H1 (cell line): ENCODE data around the gene DYSF. TPM values are rescaled to one million over a fixed set of nuclear protein-coding genes. Genes with fewer than 3 reads are reported as not detected.

Experiments used
- CTCF ChIA-PET: fragments of 300-600 bp; sonication (Branson Sonifier 250); formaldehyde crosslinking; loops from one replicate; lab custom pipeline; 2021; ENCODE audit not compliant: partially characterized antibody; lab: Charles Lee
- POLR2A ChIA-PET: fragments of 300-600 bp; sonication (Branson Sonifier 250); formaldehyde crosslinking; loops from one replicate; lab custom pipeline; 2021; ENCODE audit warnings: inconsistent platforms; ENCODE audit not compliant: partially characterized antibody; lab: Charles Lee
- DNase-seq, 2 experiments: peaks; one replicate each; pipeline versions ENCODE4 v3.0.0 to v3.0.0-alpha.2; 2010 to 2022; ENCODE audit warnings: low spot score in 2 of 2, low read depth in 1 of 2, mixed read lengths in 1 of 2
- FAIRE-seq: peaks from 2 replicates; lab custom pipeline; 2011; peaks lifted over from hg19 to GRCh38; lab: Jason Lieb, UNC
- H2AFZ ChIP-seq: 2 replicates; pipeline ENCODE4 v1.8.1; 2012; ENCODE audit warnings: low read length, inconsistent platforms
- H2AK5ac ChIP-seq: 2 replicates; pipeline ENCODE4 v1.6.1; 2013; ENCODE audit warnings: low read depth, low read length
- H2BK120ac ChIP-seq: replicated peaks from 2 replicates; pipeline ENCODE3; 2013; ENCODE audit warnings: low read depth, low read length, inconsistent platforms
- H2BK12ac ChIP-seq: 2 replicates; pipeline ENCODE4 v1.6.1; 2013; ENCODE audit warnings: low read depth, low read length
- H2BK15ac ChIP-seq: 2 replicates; pipeline ENCODE4 v1.6.1; 2013; ENCODE audit warnings: low read length
- H2BK20ac ChIP-seq: 2 replicates; pipeline ENCODE4 v1.6.1; 2013; ENCODE audit warnings: low read length
- H2BK5ac ChIP-seq: 2 replicates; pipeline ENCODE4 v1.6.1; 2013; ENCODE audit warnings: low read depth, low read length
- H3K14ac ChIP-seq: 2 replicates; pipeline ENCODE4 v1.6.1; 2013; ENCODE audit warnings: inconsistent platforms; ENCODE audit not compliant: insufficient read length
- H3K18ac ChIP-seq: 2 replicates; pipeline ENCODE4 v1.6.1; 2013; ENCODE audit warnings: low read length; ENCODE audit errors: extremely low read depth
- H3K23ac ChIP-seq: 2 replicates; pipeline ENCODE4 v1.6.1; 2013; ENCODE audit warnings: inconsistent platforms; ENCODE audit not compliant: insufficient read length
- H3K23me2 ChIP-seq: 2 replicates; pipeline ENCODE4 v1.6.1; 2013; ENCODE audit warnings: low read depth, low read length
- H3K27ac ChIP-seq: 2 replicates; pipeline ENCODE4 v1.6.1; 2011; ENCODE audit warnings: low read depth, low read length, inconsistent platforms
- H3K27me3 ChIP-seq, 4 experiments: replicated peaks in 1 of 4; 1 replicate in 1 of 4; 2 replicates in 3 of 4; pipeline versions ENCODE4 v1.6.1 to v1.8.1; 2011 to 2013; ENCODE audit warnings: low read length in 3 of 4, mild to moderate bottlenecking in 3 of 4, inconsistent platforms in 2 of 4, mixed read lengths in 2 of 4, moderate library complexity in 1 of 4; ENCODE audit not compliant: control insufficient read depth in 3 of 4, insufficient read depth in 3 of 4; ENCODE audit errors: extremely low read depth in 1 of 4
- H3K36me3 ChIP-seq, 4 experiments: 2 replicates each; pipeline versions ENCODE4 v1.6.1 to v1.8.1; 2011 to 2013; ENCODE audit warnings: mild to moderate bottlenecking in 4 of 4, low read length in 3 of 4, moderate library complexity in 2 of 4, control low read depth in 1 of 4, inconsistent platforms in 1 of 4; ENCODE audit not compliant: insufficient read depth in 4 of 4, control insufficient read depth in 2 of 4
- H3K4ac ChIP-seq: replicated peaks from 2 replicates; pipeline ENCODE3; 2013; ENCODE audit warnings: low read length, low read depth, mixed read lengths, inconsistent platforms; ENCODE audit not compliant: insufficient read length
- H3K4me1 ChIP-seq, 4 experiments: replicated peaks in 1 of 4; 1 replicate in 1 of 4; 2 replicates in 3 of 4; pipeline versions ENCODE4 v1.6.1 to v1.8.1; 2011 to 2013; ENCODE audit warnings: low read length in 3 of 4, inconsistent platforms in 2 of 4, mixed read lengths in 1 of 4; ENCODE audit not compliant: insufficient read depth in 4 of 4, control insufficient read depth in 3 of 4
- H3K4me2 ChIP-seq, 2 experiments: 2 replicates each; pipeline versions ENCODE4 v1.6.1 to v1.8.1; 2011 to 2013; ENCODE audit warnings: low read depth in 2 of 2, low read length in 2 of 2, control low read depth in 1 of 2, inconsistent platforms in 1 of 2, mild to moderate bottlenecking in 1 of 2; ENCODE audit not compliant: insufficient read depth in 1 of 2
- H3K4me3 ChIP-seq, 4 experiments: fragments of 200-600, 300-600 bp in 1 of 4; sonication (generic), shearing (Covaris generic), sonication (Bioruptor Twin) in 1 of 4; 2 replicates each; pipeline versions ENCODE4 v1.5.1 to v1.8.1; 2011 to 2016; ENCODE audit warnings: low read length in 4 of 4, low read depth in 3 of 4, control low read depth in 2 of 4, inconsistent platforms in 2 of 4, mild to moderate bottlenecking in 2 of 4, mixed read lengths in 1 of 4, moderate library complexity in 1 of 4; ENCODE audit not compliant: insufficient read depth in 2 of 4; ENCODE audit errors: extremely low read depth in 1 of 4
- H3K56ac ChIP-seq: replicated peaks from 2 replicates; pipeline ENCODE3; 2013; ENCODE audit warnings: low read depth, mild to moderate bottlenecking, mixed read lengths, low read length, inconsistent platforms; ENCODE audit not compliant: insufficient read length
- H3K79me1 ChIP-seq: 2 replicates; pipeline ENCODE4 v1.6.1; 2013; ENCODE audit warnings: low read depth, low read length, control low read depth
- H3K79me2 ChIP-seq, 2 experiments: 2 replicates each; pipeline versions ENCODE4 v1.6.1 to v1.8.1; 2012 to 2013; ENCODE audit warnings: low read length in 2 of 2, mild to moderate bottlenecking in 2 of 2, inconsistent platforms in 1 of 2; ENCODE audit not compliant: insufficient read depth in 2 of 2, control insufficient read depth in 1 of 2
- H3K9ac ChIP-seq, 4 experiments: replicated peaks in 1 of 4; 1 replicate in 1 of 4; 2 replicates in 3 of 4; pipeline versions ENCODE4 v1.6.1 to v1.8.1; 2011 to 2013; ENCODE audit warnings: low read depth in 3 of 4, low read length in 3 of 4, control low read depth in 2 of 4, mild to moderate bottlenecking in 2 of 4, moderate library complexity in 2 of 4, inconsistent platforms in 1 of 4; ENCODE audit errors: extremely low read depth in 1 of 4
- H3K9me3 ChIP-seq, 2 experiments: 2 replicates each; pipeline versions ENCODE4 v1.6.1 to v1.8.1; 2012 to 2013; ENCODE audit warnings: mild to moderate bottlenecking in 2 of 2, moderate library complexity in 2 of 2, control low read depth in 1 of 2, inconsistent platforms in 1 of 2, low read depth in 1 of 2, low read length in 1 of 2, mixed read lengths in 1 of 2; ENCODE audit not compliant: insufficient read depth in 2 of 2
- H4K20me1 ChIP-seq, 2 experiments: replicated peaks in 1 of 2; 2 replicates each; pipeline versions ENCODE3 to v1.8.1; 2011 to 2013; ENCODE audit warnings: inconsistent platforms in 2 of 2, low read length in 2 of 2, mild to moderate bottlenecking in 1 of 2; ENCODE audit not compliant: insufficient read depth in 2 of 2, control insufficient read depth in 1 of 2
- H4K5ac ChIP-seq: 2 replicates; pipeline ENCODE4 v1.6.1; 2013; ENCODE audit warnings: low read length, low read depth, mixed read lengths, inconsistent platforms; ENCODE audit not compliant: insufficient read length
- H4K8ac ChIP-seq: 2 replicates; pipeline ENCODE4 v1.8.0; 2013; ENCODE audit warnings: mild to moderate bottlenecking, moderate library complexity, low read length, inconsistent platforms; ENCODE audit not compliant: insufficient read depth; ENCODE audit errors: extremely low read depth
- H4K91ac ChIP-seq: replicated peaks from 2 replicates; pipeline ENCODE3; 2013; ENCODE audit warnings: low read length, mixed read lengths, inconsistent platforms; ENCODE audit not compliant: insufficient read length
- ATF2 ChIP-seq: IDR thresholded peaks from 2 replicates; pipeline ENCODE4 v1.6.1; 2012; ENCODE audit warnings: low read length, inconsistent platforms
- CTBP2 ChIP-seq: IDR thresholded peaks from 2 replicates; pipeline ENCODE4 v1.7.0; 2011; ENCODE audit warnings: borderline replicate concordance, mild to moderate bottlenecking, moderate library complexity, mixed read lengths, low read length; ENCODE audit not compliant: insufficient read depth, insufficient read length
- EP300 ChIP-seq, 2 experiments: IDR thresholded peaks; 1 replicate in 1 of 2; 2 replicates in 1 of 2; pipeline ENCODE4 v1.6.1; 2011 to 2012; ENCODE audit warnings: low read depth in 2 of 2, low read length in 2 of 2, mild to moderate bottlenecking in 2 of 2, borderline replicate concordance in 1 of 2, inconsistent platforms in 1 of 2, moderate library complexity in 1 of 2
- FOSL1 ChIP-seq: IDR thresholded peaks from 2 replicates; pipeline ENCODE4 v1.6.1; 2011; ENCODE audit warnings: mild to moderate bottlenecking, low read depth, low read length, moderate library complexity; ENCODE audit not compliant: insufficient read depth
- JUND ChIP-seq: IDR thresholded peaks from 2 replicates; pipeline ENCODE4 v1.6.1; 2011; ENCODE audit warnings: mild to moderate bottlenecking, improper control_type of control experiment, low read length
- NRF1 ChIP-seq: IDR thresholded peaks from 2 replicates; pipeline ENCODE4 v1.6.1; 2011; ENCODE audit warnings: mild to moderate bottlenecking, low read depth, low read length, improper control_type of control experiment
- POU5F1 ChIP-seq: IDR thresholded peaks from 2 replicates; pipeline ENCODE4 v1.6.1; 2011; ENCODE audit warnings: low read depth, mild to moderate bottlenecking, low read length, moderate library complexity
- RAD21 ChIP-seq, 2 experiments: IDR thresholded peaks in 1 of 2; conservative IDR thresholded peaks in 1 of 2; 2 replicates each; pipeline ENCODE4 v1.6.1; 2011; ENCODE audit warnings: low read depth in 2 of 2, low read length in 2 of 2, improper control_type of control experiment in 1 of 2, inconsistent platforms in 1 of 2, mild to moderate bottlenecking in 1 of 2, moderate library complexity in 1 of 2
- SP4 ChIP-seq: IDR thresholded peaks from 2 replicates; pipeline ENCODE4 v1.6.1; 2012; ENCODE audit warnings: low read length, inconsistent platforms
- TBP ChIP-seq: IDR thresholded peaks from 2 replicates; pipeline ENCODE4 v1.6.1; 2011; ENCODE audit warnings: low read depth, low read length, improper control_type of control experiment
- TEAD4 ChIP-seq: IDR thresholded peaks from 2 replicates; pipeline ENCODE4 v1.6.1; 2012; ENCODE audit warnings: low read depth, low read length, inconsistent platforms, mixed read lengths
- WGBS, 2 experiments: shearing (Covaris generic) in 1 of 2; methylation state at CpG; one replicate each; pipeline versions ENCODE4 v1.1.6 to v1.1.7; 2013 to 2015; ENCODE audit warnings: low lambda C conversion rate in 2 of 2, mixed read lengths in 2 of 2, inconsistent platforms in 1 of 2, low coverage in 1 of 2, missing lambda C conversion rate in 1 of 2; ENCODE audit not compliant: insufficient replicate concordance in 2 of 2, insufficient coverage in 1 of 2, insufficient read length in 1 of 2; ENCODE audit errors: extremely low coverage in 1 of 2, missing lambda C conversion rate in 1 of 2; 5-methylcytosine and 5-hydroxymethylcytosine counted together
- polyA plus RNA-seq, 7 experiments: library from polyadenylated mRNA; depleted of rRNA in 3 of 7; stranded (reverse) in 5 of 7; unstranded in 2 of 7; fragments of >200 nt in 5 of 7; fragments of 200-250 nt in 2 of 7; gene quantifications; 1 replicate in 5 of 7; 2 replicates in 1 of 7; 4 replicates in 1 of 7; pipeline versions ENCODE4 v1.2.1 to v1.2.3, GENCODE V29; 2011 to 2013; ENCODE audit warnings: missing spikeins in 2 of 7, mixed read lengths in 2 of 7
- total RNA-seq: library from RNA; stranded (reverse); fragmentation: NEBNext Ultra II Directional; extraction: Animal tissue kit (Norgen Biotek cat#: 25700); gene quantifications from 2 replicates; pipeline ENCODE4 v1.2.1, GENCODE V29; 2021

Gene DYSF
- total and polyA plus RNA-seq, 2 of the 8 experiments (the other 6 are each of a cell fraction or from before 2014, with no cell fraction given), result 5.8 to 7.1 TPM

GRCh38 chr2:71538656-71539265, 85.4 kb downstream of the DYSF start:
- Histone ChIP-seq H2AK5ac (no peak overlapping the region), H3K27me3 (no peaks in the 10 kb centered on the region), H3K4me1 (no peaks in the 10 kb centered on the region), H3K4me3 (no peak overlapping the region), H2BK12ac (no peak overlapping the region), H3K14ac (no peak overlapping the region), H3K79me2 (no peaks in the 10 kb centered on the region), H3K4me2 (no peak overlapping the region), H3K79me1 (no peaks in the 10 kb centered on the region), H4K5ac (no peak overlapping the region), H2BK20ac (no peak overlapping the region), H2BK120ac (no peak overlapping the region), H3K18ac (no peak overlapping the region), H4K91ac (no peak overlapping the region), H3K9ac (no peak overlapping the region), H2BK5ac (no peak overlapping the region), H4K8ac (no peak overlapping the region; the same call in 1 of the 2 replicates), H3K56ac (no peak overlapping the region), H3K27ac (no peak overlapping the region), H3K9me3 (peaks cover 5% of the 10 kb centered on the region in 2 experiments; a peak in 1 of 4 replicates), H3K23me2 (no peaks in the 10 kb centered on the region), H3K4ac (no peak overlapping the region), H4K20me1 (peaks cover 0 to 2% of the 10 kb centered on the region in 2 experiments), H2BK15ac (no peak overlapping the region), H3K36me3 (no peaks in the 10 kb centered on the region), H2AFZ (no peak overlapping the region), H3K23ac (no peak overlapping the region)
- POLR2A ChIA-PET, result no interaction called here
- CTCF ChIA-PET, result interaction anchor here (0.9 to 4.6 kb wide), 4 partner anchors 8 to 386 kb away, joined by 3 to 47 read pairs (median 4); no protein-coding TSS in a partner anchor
- no peak for TF ChIP-seq ATF2
- no peak for TF ChIP-seq RAD21 (IDR thresholded peaks at IDR 0.05 in 1 of 2, conservative IDR thresholded peaks at IDR 0.05 in 1 of 2; ENCODE audit: low read depth in 2 of 2, low read length in 2 of 2)
- no peak for TF ChIP-seq EP300 (IDR thresholded peaks at IDR 0.05; ENCODE audit: borderline replicate concordance in 1 of 2, low read depth in 2 of 2, low read length in 2 of 2)
- no peak for TF ChIP-seq JUND
- no peak for TF ChIP-seq TEAD4
- TF ChIP-seq SP4, result no peak
- TF ChIP-seq CTBP2, result no peak
- no peak for TF ChIP-seq FOSL1
- no peak for TF ChIP-seq NRF1
- TF ChIP-seq TBP, result no peak
- no peak for TF ChIP-seq POU5F1
- DNase-seq (no peak), FAIRE-seq (no peak)
- 86% methylated on average over 11 of the region's 12 CpGs; no CpG with 5 or more reads in 1 of the 2 experiments for WGBS, 2 experiments
